Measurements from ENCODE around the gene MRPL23. TPM values are rescaled to one million over a fixed set of nuclear protein-coding genes. Genes with fewer than 3 reads are reported as not detected.

The MRPL23 gene
- total RNA-seq, 4 donors from 2014 or later = 128 to 231 (median 155) TPM

DNA sequence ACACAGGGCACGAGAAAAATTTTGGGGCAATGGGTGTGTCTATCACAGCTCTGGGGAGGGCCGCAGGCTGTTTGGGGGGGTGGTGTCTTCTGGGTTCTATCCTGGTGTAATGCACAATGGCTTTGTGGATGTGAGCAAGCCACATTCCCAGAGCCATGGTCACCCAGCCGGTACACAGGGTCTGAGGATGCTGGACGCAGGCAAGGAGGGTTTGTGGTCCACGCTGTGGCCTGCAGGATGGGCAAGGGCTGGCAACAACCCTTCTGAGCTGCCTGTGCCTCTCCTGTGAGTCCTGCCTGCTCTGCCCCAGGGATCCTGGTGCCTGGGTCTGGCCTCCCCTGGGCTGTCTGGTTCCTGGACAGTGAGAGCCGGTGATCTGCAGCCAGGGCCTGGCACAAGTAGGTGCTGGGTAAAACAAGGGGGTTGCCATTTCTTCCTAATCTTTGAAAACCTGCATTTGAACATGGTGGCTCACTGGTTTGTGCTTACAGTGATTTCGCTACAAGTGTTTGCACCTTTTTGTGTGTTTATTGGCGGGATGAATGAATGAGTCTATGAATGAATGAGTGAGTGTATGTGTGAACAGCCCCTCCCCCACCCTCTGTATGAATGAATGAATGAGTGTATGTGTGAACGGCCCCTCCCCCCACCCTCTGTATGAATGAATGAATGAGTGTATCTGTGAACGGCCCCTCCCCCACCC, 4.4 kb upstream of the MRPL23 start:
- WGBS, 2 donors = 61 to 75% methylated on average over 4 to 6 of the region's 10 CpGs
- Histone ChIP-seq H3K4me1 (peaks cover 4 to 35% (median 5%) of the 10 kb centered on the region in 3 donors), H3K36me3 (no peaks in the 10 kb centered on the region), H3K27ac (no peak overlapping the region), H3K27me3 (peaks cover 0 to 14% (median 0%) of the 10 kb centered on the region in 4 donors), H3K9me3 (no peaks in the 10 kb centered on the region), H3K4me3 (no peak overlapping the region)
- no peak for DNase-seq
- intact Hi-C loops (cut with DNase I) = no loop called here
- TF ChIP-seq CTCF (IDR thresholded peaks at IDR 0.05) = no peak
- no peak for TF ChIP-seq POLR2A (IDR thresholded peaks at IDR 0.05)

DNA sequence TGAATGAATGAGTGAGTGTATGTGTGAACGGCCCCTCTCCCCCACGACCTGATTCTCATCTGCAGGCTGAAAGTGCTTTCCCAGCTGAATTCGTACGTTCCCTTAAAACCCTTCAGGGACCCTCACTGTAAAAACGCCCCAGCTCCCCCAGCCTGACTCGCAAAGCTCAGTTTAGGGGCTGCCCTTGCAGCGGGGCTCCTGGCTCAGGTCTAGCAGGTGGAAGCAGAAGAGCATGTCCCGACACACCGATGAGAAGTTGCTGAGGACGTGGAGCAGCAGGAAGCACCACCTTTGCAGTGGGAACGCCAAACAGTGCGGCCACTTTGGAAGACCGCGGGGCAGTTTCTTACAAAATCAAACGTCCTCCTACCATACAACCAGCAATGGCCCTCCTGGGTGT, 3.6 kb upstream of the MRPL23 start:
- peaks cover 0 to 8% (median 0%) of the 10 kb centered on the region in 4 donors for H3K27me3 ChIP-seq
- WGBS, 2 donors = 9 to 35% methylated on average over 5 of the region's 15 CpGs
- peaks cover 4 to 32% (median 5%) of the 10 kb centered on the region in 3 donors for H3K4me1 ChIP-seq
- H3K9me3 ChIP-seq = no peaks in the 10 kb centered on the region
- peak overlapping the region in 1 of 4 donors; percentile 26 for H3K4me3 ChIP-seq
- peak overlapping the region in 2 of 4 donors; percentile 5 to 17 for H3K27ac ChIP-seq
- no peak for DNase-seq
- intact Hi-C loops (cut with DNase I) = no loop called here
- TF ChIP-seq CTCF (IDR thresholded peaks at IDR 0.05) (no peak), POLR2A (IDR thresholded peaks at IDR 0.05) (no peak)
- H3K36me3 ChIP-seq = no peaks in the 10 kb centered on the region

DNA sequence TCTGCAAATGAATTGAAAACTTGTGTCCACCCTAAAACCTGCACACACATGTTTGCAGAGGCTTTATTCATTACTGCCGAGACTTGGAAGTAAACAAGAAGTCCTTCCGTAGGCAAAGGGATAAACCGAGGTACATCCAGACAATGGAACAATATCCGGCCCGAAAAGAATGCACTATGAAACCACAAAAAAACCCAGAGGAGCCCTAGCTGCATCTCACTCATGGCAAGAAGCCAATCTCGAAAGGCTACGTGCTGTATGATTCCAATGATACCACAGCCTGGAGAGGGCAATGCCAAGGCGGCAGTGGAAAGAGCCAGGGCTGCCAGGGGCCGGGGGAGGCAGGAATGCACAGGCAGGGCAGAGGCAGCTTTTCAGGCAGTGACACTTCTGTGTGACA, 3.2 kb upstream of the MRPL23 start:
- TF ChIP-seq POLR2A (IDR thresholded peaks at IDR 0.05) = no peak
- TF ChIP-seq CTCF (IDR thresholded peaks at IDR 0.05) = no peak
- Histone ChIP-seq H3K4me3 (peak overlapping the region in 1 of 4 donors; percentile 26), H3K27me3 (peaks cover 0 to 4% (median 0%) of the 10 kb centered on the region in 4 donors), H3K27ac (peak overlapping the region in 2 of 4 donors; percentile 5 to 17), H3K9me3 (no peaks in the 10 kb centered on the region), H3K36me3 (no peaks in the 10 kb centered on the region), H3K4me1 (peaks cover 4 to 28% (median 5%) of the 10 kb centered on the region in 3 donors)
- DNase-seq = no peak
- intact Hi-C loops (cut with DNase I) = no loop called here
- 33 to 36% methylated on average over 7 to 9 of the region's 9 CpGs for WGBS, 2 donors

- Histone ChIP-seq H3K27me3 (no peaks in the 10 kb centered on the region), H3K9me3 (no peaks in the 10 kb centered on the region), H3K4me1 (peaks cover 4 to 17% (median 5%) of the 10 kb centered on the region in 3 donors), H3K27ac (no peak overlapping the region), H3K36me3 (no peaks in the 10 kb centered on the region), H3K4me3 (no peak overlapping the region)
- no peak for DNase-seq
- WGBS, 2 donors = no CpG with 5 or more reads among the region's 36 CpGs
- no peak for TF ChIP-seq CTCF (IDR thresholded peaks at IDR 0.05)
- no peak for TF ChIP-seq POLR2A (IDR thresholded peaks at IDR 0.05)
- intact Hi-C loops (cut with DNase I) = no loop called here
Measured at GRCh38 chr11:1947592-1948237, 583 bp downstream of the MRPL23 start.

DNA sequence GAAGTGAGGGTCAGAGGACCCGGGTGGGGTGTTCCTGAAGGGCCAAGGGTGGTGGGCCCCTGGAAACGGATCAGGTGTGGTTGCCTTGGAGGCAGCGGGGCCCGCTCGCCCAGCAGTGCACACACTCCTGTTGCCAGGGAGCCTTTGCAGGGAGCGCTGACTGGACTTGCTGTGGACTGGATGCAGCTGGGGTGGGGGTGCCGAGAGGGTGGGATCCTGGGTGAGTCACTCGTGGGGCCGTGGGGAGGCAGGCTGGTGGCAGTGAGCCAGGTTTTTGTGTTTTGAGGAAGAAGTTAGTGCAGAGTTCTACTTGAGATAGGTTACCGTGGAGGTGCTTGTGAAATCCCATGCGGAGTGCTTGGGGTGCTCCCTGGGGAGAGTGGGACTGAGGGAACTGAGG, 1.3 kb downstream of the MRPL23 start:
- Histone ChIP-seq H3K9me3 (no peaks in the 10 kb centered on the region), H3K27ac (peak overlapping the region in 1 of 4 donors; percentile 50), H3K4me3 (no peak overlapping the region), H3K36me3 (no peaks in the 10 kb centered on the region), H3K4me1 (peaks cover 4 to 10% (median 5%) of the 10 kb centered on the region in 3 donors), H3K27me3 (no peaks in the 10 kb centered on the region)
- no peak for TF ChIP-seq POLR2A (IDR thresholded peaks at IDR 0.05)
- TF ChIP-seq CTCF (IDR thresholded peaks at IDR 0.05) = no peak
- intact Hi-C loops (cut with DNase I) = no loop called here
- no CpG with 5 or more reads among the region's 11 CpGs for WGBS, 2 donors
- DNase-seq = no peak
